Pancreas (tissue), 10 donors: Measurements from ENCODE around the gene FHL1. TPM values are rescaled to one million over a fixed set of nuclear protein-coding genes. Genes with fewer than 3 reads are reported as not detected.

ENCODE experiments used
- ATAC-seq, 4 donors: fragments of 200-7000 bp; cut with Tn5 transposase; one replicate each; pipeline versions ENCODE4 v1.8.0 to v1.9.1; 2020; ENCODE audit warnings: mild to moderate bottlenecking in 4 of 4, moderate library complexity in 4 of 4
- DNase-seq, 6 donors: peaks; one replicate each; pipeline ENCODE4 v3.0.0-alpha.2; 2020
- FAIRE-seq: peaks from 2 replicates; lab custom pipeline; 2012; peaks lifted over from hg19 to GRCh38; lab: Jason Lieb, UNC
- H3K27ac ChIP-seq, 4 donors: fragments of 200-600 bp; sonication (generic); 1 replicate in 3 of 4; 2 replicates in 1 of 4; pipeline versions ENCODE4 v1.5.0 to v1.8.0; 2020
- H3K27me3 ChIP-seq, 4 donors: fragments of 200-600 bp; one replicate each; pipeline ENCODE4 v1.8.0; 2021
- H3K36me3 ChIP-seq, 3 donors: fragments of 200-600 bp; sonication (generic) in 1 of 3; one replicate each; pipeline versions ENCODE4 v1.5.0 to v1.8.0; 2020 to 2021
- H3K4me1 ChIP-seq, 3 donors: fragments of 200-600 bp; one replicate each; pipeline ENCODE4 v1.8.0; 2021
- H3K4me3 ChIP-seq, 4 donors: fragments of 200-600 bp; sonication (generic) in 2 of 4; one replicate each; pipeline versions ENCODE4 v1.5.0 to v1.8.0; 2020 to 2021
- H3K9me3 ChIP-seq, 4 donors: fragments of 200-600 bp; one replicate each; pipeline ENCODE4 v1.8.0; 2021
- WGBS, 2 donors: extraction: QIAGEN DNeasy Blood & Tissue Kit; methylation state at CpG; one replicate each; pipeline ENCODE4 v1.1.7; 2013; 5-methylcytosine and 5-hydroxymethylcytosine counted together
- intact Hi-C, 3 donors: fragments of 100-400 bp; cut with DNase I; formaldehyde crosslinking; loops; one replicate each; pipeline versions ENCODE4 v1.11.1 to v1.14.2; 2022
- polyA plus RNA-seq, 2 donors: library from polyadenylated mRNA; stranded (reverse); fragments of 200-250 nt; gene quantifications; one replicate each; pipeline ENCODE4 v1.2.3, GENCODE V29; 2013
- total RNA-seq, 6 donors: library from RNA; stranded (reverse); fragmentation: NEBNext Ultra II Directional in 4 of 6; extraction: Animal tissue kit (Norgen Biotek cat#: 25700) in 4 of 6; gene quantifications; one replicate each; pipeline versions ENCODE4 v1.2.1 to v1.2.4, GENCODE V29; 2021 to 2023
- TF ChIP-seq, protein P1 (sequence below), 4 donors: fragments of 200-600 bp; sonication (generic) in 3 of 4; IDR thresholded peaks; one replicate each; pipeline versions ENCODE4 v1.5.0 to v1.8.0; 2021; ENCODE audit warnings: antibody characterized with exemption in 4 of 4
- donor health status: healthy with polysubstance abuse.
- donor health status: DM: no; HTN: no; CAD: no; lungs with moderate emphysema.
- donor health status: DM: no; HTN: no; CAD: no.
- donor health status: control.
- donor health status: control.
- donor health status: Bipolar disorder and iron deficiency.
- donor health status: DM: yes; HTN: yes; CAD: no.
- donor health status: DM: no; HTN: no; CAD: no.
- donor health status: DM: no; HTN: no; CAD: no.
- donor health status: DM: yes; HTN: yes; CAD: no.

FHL1 gene
- total and polyA plus RNA-seq, 8 donors = 6.2 to 31.6 (median 12.7) TPM

GRCh38 chrX:136195247-136195646 is 47.9 kb downstream of the FHL1 start:
- DNase-seq = no peak
- Histone ChIP-seq H3K9me3 (no peaks in the 10 kb centered on the region), H3K36me3 (no peaks in the 10 kb centered on the region), H3K4me1 (no peaks in the 10 kb centered on the region), H3K4me3 (no peak overlapping the region), H3K27me3 (peaks cover 0 to 8% (median 0%) of the 10 kb centered on the region in 4 donors), H3K27ac (no peak overlapping the region)
- no peak for ATAC-seq
- intact Hi-C loops = no loop called here
- FAIRE-seq = peak; percentile 66
- TF ChIP-seq, protein P1, sequence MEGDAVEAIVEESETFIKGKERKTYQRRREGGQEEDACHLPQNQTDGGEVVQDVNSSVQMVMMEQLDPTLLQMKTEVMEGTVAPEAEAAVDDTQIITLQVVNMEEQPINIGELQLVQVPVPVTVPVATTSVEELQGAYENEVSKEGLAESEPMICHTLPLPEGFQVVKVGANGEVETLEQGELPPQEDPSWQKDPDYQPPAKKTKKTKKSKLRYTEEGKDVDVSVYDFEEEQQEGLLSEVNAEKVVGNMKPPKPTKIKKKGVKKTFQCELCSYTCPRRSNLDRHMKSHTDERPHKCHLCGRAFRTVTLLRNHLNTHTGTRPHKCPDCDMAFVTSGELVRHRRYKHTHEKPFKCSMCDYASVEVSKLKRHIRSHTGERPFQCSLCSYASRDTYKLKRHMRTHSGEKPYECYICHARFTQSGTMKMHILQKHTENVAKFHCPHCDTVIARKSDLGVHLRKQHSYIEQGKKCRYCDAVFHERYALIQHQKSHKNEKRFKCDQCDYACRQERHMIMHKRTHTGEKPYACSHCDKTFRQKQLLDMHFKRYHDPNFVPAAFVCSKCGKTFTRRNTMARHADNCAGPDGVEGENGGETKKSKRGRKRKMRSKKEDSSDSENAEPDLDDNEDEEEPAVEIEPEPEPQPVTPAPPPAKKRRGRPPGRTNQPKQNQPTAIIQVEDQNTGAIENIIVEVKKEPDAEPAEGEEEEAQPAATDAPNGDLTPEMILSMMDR (IDR thresholded peaks at IDR 0.05) = no peak
- WGBS, 2 donors = 59 to 64% methylated on average over 4 of the region's 4 CpGs

GRCh38 chrX:136196691-136197155 is 49.4 kb downstream of the FHL1 start:
- TF ChIP-seq, protein P1 (IDR thresholded peaks at IDR 0.05) = no peak
- peaks cover 0 to 8% (median 0%) of the 10 kb centered on the region in 4 donors for H3K27me3 ChIP-seq
- DNase-seq = no peak
- no peaks in the 10 kb centered on the region for H3K4me1 ChIP-seq
- ATAC-seq = no peak
- 68 to 73% methylated on average over 7 of the region's 7 CpGs for WGBS, 2 donors
- intact Hi-C loops = no loop called here
- H3K27ac ChIP-seq = no peak overlapping the region
- H3K36me3 ChIP-seq = no peaks in the 10 kb centered on the region
- H3K4me3 ChIP-seq = no peak overlapping the region
- H3K9me3 ChIP-seq = no peaks in the 10 kb centered on the region
- peak; percentile 89 for FAIRE-seq

DNA sequence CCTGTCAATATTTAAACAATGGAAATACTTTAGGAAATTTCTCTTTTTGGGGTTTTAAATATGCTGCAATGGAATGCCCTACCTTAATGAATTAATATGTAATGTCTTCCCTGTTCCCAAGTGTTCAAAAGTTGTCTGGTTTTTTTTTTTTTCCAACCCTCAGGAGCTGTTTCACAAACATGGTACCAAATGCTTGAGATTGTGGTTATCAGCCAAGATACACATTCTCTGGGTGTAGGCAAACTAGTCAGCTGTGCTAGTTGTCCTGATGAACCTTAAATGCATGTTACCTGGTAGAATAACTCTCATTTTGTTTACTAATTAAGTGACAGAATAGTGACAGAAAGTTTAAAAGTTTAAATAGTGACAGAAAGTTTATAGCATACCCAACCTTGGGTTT is 50.7 kb downstream of the FHL1 start:
- H3K4me3 ChIP-seq = no peak overlapping the region
- no peak overlapping the region for H3K27ac ChIP-seq
- TF ChIP-seq, protein P1 (IDR thresholded peaks at IDR 0.05) = no peak
- no peaks in the 10 kb centered on the region for H3K9me3 ChIP-seq
- no peak for ATAC-seq
- DNase-seq = no peak
- intact Hi-C loops = no loop called here
- no peaks in the 10 kb centered on the region for H3K36me3 ChIP-seq
- H3K4me1 ChIP-seq = no peaks in the 10 kb centered on the region
- peaks cover 0 to 8% (median 0%) of the 10 kb centered on the region in 4 donors for H3K27me3 ChIP-seq
- no peak for FAIRE-seq

- H3K27me3 ChIP-seq = peaks cover 0 to 8% (median 0%) of the 10 kb centered on the region in 4 donors
- ATAC-seq = no peak
- H3K4me1 ChIP-seq = no peaks in the 10 kb centered on the region
- no peak for DNase-seq
- no peak overlapping the region for H3K4me3 ChIP-seq
- H3K27ac ChIP-seq = no peak overlapping the region
- intact Hi-C loops = no loop called here
- 63 to 77% methylated on average over 6 of the region's 6 CpGs for WGBS, 2 donors
- FAIRE-seq = no peak
- TF ChIP-seq, protein P1 (IDR thresholded peaks at IDR 0.05) = no peak
- H3K36me3 ChIP-seq = no peaks in the 10 kb centered on the region
- no peaks in the 10 kb centered on the region for H3K9me3 ChIP-seq
Observed at GRCh38 chrX:136198678-136199243, 51.4 kb downstream of the FHL1 start.

DNA sequence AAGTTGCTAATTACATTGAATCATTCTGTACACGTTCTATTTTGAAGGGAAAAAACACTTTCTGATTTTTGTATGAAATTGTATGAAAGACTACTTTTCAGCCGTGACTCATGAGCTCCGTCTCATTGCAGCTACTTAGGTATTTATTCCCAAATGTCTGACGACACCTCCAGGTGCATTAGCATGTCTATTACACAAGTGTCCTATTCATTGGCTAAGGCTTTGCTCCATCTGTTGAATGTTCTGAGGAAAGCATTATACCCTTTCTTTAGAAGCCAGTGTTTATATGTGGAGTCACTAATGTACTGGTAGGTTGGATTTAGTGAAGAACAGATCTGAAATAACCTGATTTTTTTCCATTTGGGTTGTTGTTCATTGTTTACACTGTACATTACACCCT is 52.0 kb downstream of the FHL1 start:
- ATAC-seq (no peak), FAIRE-seq (no peak), DNase-seq (no peak)
- Histone ChIP-seq H3K27me3 (peaks cover 0 to 8% (median 0%) of the 10 kb centered on the region in 4 donors), H3K9me3 (no peaks in the 10 kb centered on the region), H3K36me3 (no peaks in the 10 kb centered on the region), H3K27ac (no peak overlapping the region), H3K4me3 (no peak overlapping the region), H3K4me1 (no peaks in the 10 kb centered on the region)
- TF ChIP-seq, protein P1 (IDR thresholded peaks at IDR 0.05) = no peak
- intact Hi-C loops = no loop called here
- 46 to 63% methylated on average over 4 of the region's 4 CpGs for WGBS, 2 donors
